A549 treated with ZK216348 at 1 μM for 4 hours (cell line): ENCODE data around the gene MDH1. TPM values are rescaled to one million over a fixed set of nuclear protein-coding genes. Genes with fewer than 3 reads are reported as not detected.

Experiments used
- total RNA-seq: library from RNA; stranded (reverse); fragments of 200-300 nt; extraction: Qiagen RNA extraction; gene quantifications from 5 replicates; pipeline ENCODE4 v1.2.3, GENCODE V29; 2022; ENCODE audit warnings: low read depth

MDH1 gene
- total RNA-seq: 233 to 244 TPM (median 235 TPM) in 5 replicates

GRCh38 chr2:63588385-63589147 is at the start of gene MDH1, which contains the start of gene WDPCP:
Gene MDH1 (plus strand): TSS chr2:63588963. CDS start chr2:63589044, 81 bp downstream.
Gene WDPCP (minus strand): TSS chr2:63588477. CDS start chr2:63588271, 206 bp downstream.

Other genes starting within 250 kb of the MDH1 start
- gene WDPCP, start 486 bp upstream of the MDH1 start, total RNA-seq: 2.9 to 4.4 TPM (median 3.8 TPM) in 5 replicates